Neural crest cell (in vitro differentiated cells): Measurements from ENCODE around the gene MADD. TPM values are rescaled to one million over a fixed set of nuclear protein-coding genes. Genes with fewer than 3 reads are reported as not detected.

Source experiments
- DNase-seq: peaks from one replicate; pipeline ENCODE4 v3.0.0; 2021; ENCODE audit warnings: low read depth, mixed read lengths, low spot score
- H3K27ac Mint-ChIP-seq: one replicate; pipeline ENCODE4 v1.8.0; 2021; ENCODE audit warnings: mild to moderate bottlenecking, mixed read lengths; ENCODE audit not compliant: unreplicated experiment
- H3K27me3 Mint-ChIP-seq: 2 replicates; pipeline ENCODE4 v1.8.0; 2021; ENCODE audit warnings: low read depth, mild to moderate bottlenecking, mixed read lengths
- H3K36me3 Mint-ChIP-seq: 2 replicates; pipeline ENCODE4 v1.8.0; 2021; ENCODE audit warnings: low read depth, mild to moderate bottlenecking, mixed read lengths
- H3K4me1 Mint-ChIP-seq: 2 replicates; pipeline ENCODE4 v1.8.0; 2021; ENCODE audit warnings: mixed read lengths
- H3K4me3 Mint-ChIP-seq: one replicate; pipeline ENCODE4 v1.8.0; 2021; ENCODE audit warnings: mild to moderate bottlenecking, mixed read lengths
- H3K9me3 Mint-ChIP-seq: 2 replicates; pipeline ENCODE4 v1.8.0; 2021; ENCODE audit warnings: mixed read lengths
- total RNA-seq: library from RNA; stranded (reverse); gene quantifications from 2 replicates; pipeline ENCODE4 v1.2.1, GENCODE V29; 2021
- TF ChIP-seq, protein P1 (sequence below): fragments of 200-600 bp; sonication (generic); conservative IDR thresholded peaks from 2 replicates; pipeline ENCODE4 v1.5.0; 2021; ENCODE audit warnings: antibody characterized with exemption, mild to moderate bottlenecking

Gene MADD
- total RNA-seq, 1 donor from 2014 or later, result 59.2 TPM

DNA sequence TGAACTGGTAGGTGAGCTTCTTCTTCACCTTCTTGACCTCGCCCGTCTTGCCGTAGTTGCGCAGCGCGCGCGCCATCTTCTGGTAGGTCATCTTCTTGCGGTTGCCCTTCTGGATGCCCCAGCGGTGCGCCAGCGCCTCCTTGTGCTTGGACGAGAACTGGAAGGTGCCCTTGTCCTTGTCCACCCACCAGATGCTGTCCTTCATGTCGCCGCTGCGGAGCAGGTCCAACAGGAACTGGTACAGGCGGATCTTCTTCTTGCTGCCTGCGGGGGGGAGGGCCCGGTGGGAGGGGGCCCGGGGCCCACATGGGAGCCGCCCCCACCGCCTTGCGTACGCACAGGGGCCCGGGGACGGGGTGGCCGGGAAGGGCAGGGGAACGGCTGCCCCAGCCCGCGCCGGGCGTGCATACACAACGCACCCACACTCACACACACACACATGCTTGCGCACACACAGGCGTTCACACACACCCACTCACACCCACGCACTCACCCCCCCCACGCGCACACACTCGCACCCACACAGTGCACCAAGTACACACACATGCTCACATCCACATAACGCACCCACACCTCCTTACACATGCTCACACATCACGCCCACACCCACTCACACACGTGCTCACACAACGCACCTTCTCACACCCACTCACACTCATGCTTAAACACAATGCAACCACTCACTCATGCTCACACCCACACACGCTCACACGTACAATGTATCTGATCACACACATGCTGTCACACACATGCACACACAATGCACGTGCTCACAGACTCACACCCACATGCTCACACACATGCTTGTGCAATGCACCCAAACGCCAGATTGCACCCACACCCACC lies 85.6 kb downstream of the MADD start:
- peak overlapping the region; percentile 23 for H3K4me3 Mint-ChIP-seq
- H3K9me3 Mint-ChIP-seq, result no peaks in the 10 kb centered on the region
- H3K4me1 Mint-ChIP-seq, result peaks cover 8% of the 10 kb centered on the region
- TF ChIP-seq, protein P1, sequence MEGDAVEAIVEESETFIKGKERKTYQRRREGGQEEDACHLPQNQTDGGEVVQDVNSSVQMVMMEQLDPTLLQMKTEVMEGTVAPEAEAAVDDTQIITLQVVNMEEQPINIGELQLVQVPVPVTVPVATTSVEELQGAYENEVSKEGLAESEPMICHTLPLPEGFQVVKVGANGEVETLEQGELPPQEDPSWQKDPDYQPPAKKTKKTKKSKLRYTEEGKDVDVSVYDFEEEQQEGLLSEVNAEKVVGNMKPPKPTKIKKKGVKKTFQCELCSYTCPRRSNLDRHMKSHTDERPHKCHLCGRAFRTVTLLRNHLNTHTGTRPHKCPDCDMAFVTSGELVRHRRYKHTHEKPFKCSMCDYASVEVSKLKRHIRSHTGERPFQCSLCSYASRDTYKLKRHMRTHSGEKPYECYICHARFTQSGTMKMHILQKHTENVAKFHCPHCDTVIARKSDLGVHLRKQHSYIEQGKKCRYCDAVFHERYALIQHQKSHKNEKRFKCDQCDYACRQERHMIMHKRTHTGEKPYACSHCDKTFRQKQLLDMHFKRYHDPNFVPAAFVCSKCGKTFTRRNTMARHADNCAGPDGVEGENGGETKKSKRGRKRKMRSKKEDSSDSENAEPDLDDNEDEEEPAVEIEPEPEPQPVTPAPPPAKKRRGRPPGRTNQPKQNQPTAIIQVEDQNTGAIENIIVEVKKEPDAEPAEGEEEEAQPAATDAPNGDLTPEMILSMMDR, result peak; percentile 97
- DNase-seq, result peak; percentile 98
- no peak overlapping the region for H3K27ac Mint-ChIP-seq
- no peaks in the 10 kb centered on the region for H3K27me3 Mint-ChIP-seq
- H3K36me3 Mint-ChIP-seq, result no peaks in the 10 kb centered on the region

DNA sequence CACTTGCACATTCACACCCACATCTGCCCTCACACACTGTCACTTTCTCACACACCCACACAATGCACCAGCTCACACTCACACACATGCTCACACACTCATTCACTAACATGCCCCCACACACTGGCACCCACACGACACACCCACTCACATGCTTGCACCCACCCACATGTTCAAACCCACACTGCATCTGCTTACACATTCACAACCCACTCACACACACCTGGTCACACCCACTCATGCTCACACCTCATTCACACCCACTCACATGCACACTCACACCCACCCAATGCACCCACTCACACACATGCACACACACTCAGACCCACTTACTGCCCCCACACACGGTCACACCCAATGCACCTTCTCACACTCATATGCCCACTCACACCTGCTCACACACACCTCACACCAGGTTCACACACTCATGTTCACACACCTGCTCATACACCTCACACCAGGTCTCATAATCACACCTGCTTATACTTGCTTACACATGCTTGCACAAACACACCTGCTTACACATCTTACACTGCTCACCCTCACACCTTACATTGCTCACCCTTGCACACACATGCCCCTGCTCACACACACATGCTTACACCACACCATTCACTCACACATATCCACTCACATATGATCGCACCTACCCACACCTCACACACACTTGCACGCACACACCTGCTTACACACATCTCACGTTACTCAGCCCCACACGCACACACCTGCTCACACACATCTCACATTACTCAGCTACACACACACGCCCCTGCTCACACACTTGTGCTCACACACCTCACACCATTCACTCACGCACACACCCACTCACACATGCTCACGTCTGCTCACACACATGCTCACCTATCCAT lies 86.4 kb downstream of the MADD start:
- peaks cover 8% of the 10 kb centered on the region for H3K4me1 Mint-ChIP-seq
- no peak overlapping the region for H3K27ac Mint-ChIP-seq
- H3K27me3 Mint-ChIP-seq, result no peaks in the 10 kb centered on the region
- TF ChIP-seq, protein P1, result no peak
- no peaks in the 10 kb centered on the region for H3K9me3 Mint-ChIP-seq
- DNase-seq, result no peak
- H3K36me3 Mint-ChIP-seq, result no peaks in the 10 kb centered on the region
- H3K4me3 Mint-ChIP-seq, result no peak overlapping the region

GRCh38 chr11:47356998-47357329 lies 87.0 kb downstream of the MADD start:
- Mint-ChIP-seq H3K9me3 (no peaks in the 10 kb centered on the region), H3K27me3 (no peaks in the 10 kb centered on the region), H3K4me3 (no peak overlapping the region), H3K4me1 (peaks cover 8% of the 10 kb centered on the region), H3K27ac (no peak overlapping the region), H3K36me3 (no peaks in the 10 kb centered on the region)
- no peak for DNase-seq
- TF ChIP-seq, protein P1, result no peak

DNA sequence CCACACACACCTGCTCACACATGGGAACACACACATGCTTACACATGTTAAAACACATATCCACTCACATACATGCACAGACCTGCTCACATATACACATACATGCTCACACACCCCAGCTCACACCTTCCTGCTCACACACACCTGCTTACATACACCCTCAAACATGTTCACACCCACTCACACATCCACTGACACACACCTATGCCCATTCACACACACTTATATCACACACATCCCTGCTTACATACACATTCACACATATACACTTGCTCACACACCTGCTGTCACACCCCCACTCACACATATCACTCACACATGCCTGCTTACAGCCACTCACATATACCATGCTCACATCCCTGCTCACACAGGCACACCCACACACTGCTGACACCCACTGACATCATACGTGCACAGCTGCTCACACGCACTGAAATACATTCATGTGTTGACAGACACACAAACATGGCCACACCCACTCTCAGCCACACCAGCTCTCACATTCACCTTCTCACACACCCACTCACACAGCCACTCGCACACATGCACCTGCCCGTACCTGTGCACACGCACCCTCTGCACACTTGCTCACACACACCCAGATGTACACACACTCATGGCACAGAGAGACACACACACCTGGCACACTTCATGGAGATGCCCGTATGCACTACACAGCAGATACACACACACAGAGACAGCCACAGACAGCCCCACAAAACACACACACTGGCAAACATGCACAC lies 88.2 kb downstream of the MADD start:
- Mint-ChIP-seq H3K27ac (no peak overlapping the region), H3K4me3 (no peak overlapping the region), H3K9me3 (no peaks in the 10 kb centered on the region), H3K4me1 (peaks cover 8% of the 10 kb centered on the region), H3K36me3 (no peaks in the 10 kb centered on the region), H3K27me3 (no peaks in the 10 kb centered on the region)
- DNase-seq, result no peak
- TF ChIP-seq, protein P1, result no peak

GRCh38 chr11:47358731-47359051 lies 88.8 kb downstream of the MADD start:
- Mint-ChIP-seq H3K4me1 (peaks cover 8% of the 10 kb centered on the region), H3K27me3 (no peaks in the 10 kb centered on the region)

More at GRCh38 chr11:47358731-47359051, 88.8 kb downstream of the MADD start:
- H3K36me3 Mint-ChIP-seq, result no peaks in the 10 kb centered on the region
- no peak overlapping the region for H3K4me3 Mint-ChIP-seq
- H3K9me3 Mint-ChIP-seq, result no peaks in the 10 kb centered on the region
- H3K27ac Mint-ChIP-seq, result no peak overlapping the region
- TF ChIP-seq, protein P1, result no peak
- no peak for DNase-seq
